ENCODE data around the gene ADD1. TPM values are rescaled to one million over a fixed set of nuclear protein-coding genes. Genes with fewer than 3 reads are reported as not detected.
"Not testable (repeated sequence)": the region's sequence is repeated elsewhere in the genome, so short reads cannot be mapped to it uniquely, and the experiment has no call there.

Gene ADD1
- total and polyA plus RNA-seq, 8 donors: 70.9 to 160 (median 92.0) TPM

DNA sequence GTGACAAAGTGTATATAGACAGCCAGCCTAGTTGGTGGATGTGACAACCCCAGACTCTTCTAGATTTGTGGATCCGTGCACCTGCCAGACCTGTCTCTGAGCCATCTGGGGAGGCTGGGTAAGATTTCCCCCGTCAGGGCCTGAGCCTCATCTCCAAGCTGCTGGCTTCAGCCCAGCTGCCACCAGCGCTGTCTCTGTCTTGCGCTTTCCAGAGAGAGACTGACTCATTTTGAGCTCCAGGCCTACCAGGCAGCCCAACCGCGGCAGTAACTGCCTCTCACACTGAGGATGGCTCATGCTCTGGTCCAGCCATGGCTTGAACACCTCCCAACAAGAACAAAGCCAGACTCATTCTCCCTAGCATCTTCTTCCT is 93.1 kb downstream of the ADD1 start:
- H3K36me3 ChIP-seq: peaks cover 0 to 25% (median 15%) of the 10 kb centered on the region in 3 donors
- no peak overlapping the region for H3K4me3 ChIP-seq
- FAIRE-seq (no peak), ATAC-seq (no peak), DNase-seq (peak in 5 of 6 donors; percentile 8 to 52 (median 31))
- H3K9me3 ChIP-seq: no peaks in the 10 kb centered on the region
- intact Hi-C loops (cut with DNase I): loop anchor here in 2 of 3 donors (10.0 kb wide), 1 partner anchor 172 kb away; no protein-coding TSS in a partner anchor
- 66 to 78% methylated on average over 6 of the region's 6 CpGs for WGBS, 2 donors
- H3K27me3 ChIP-seq: no peaks in the 10 kb centered on the region
- no peak overlapping the region for H3K27ac ChIP-seq
- TF ChIP-seq, protein P1, sequence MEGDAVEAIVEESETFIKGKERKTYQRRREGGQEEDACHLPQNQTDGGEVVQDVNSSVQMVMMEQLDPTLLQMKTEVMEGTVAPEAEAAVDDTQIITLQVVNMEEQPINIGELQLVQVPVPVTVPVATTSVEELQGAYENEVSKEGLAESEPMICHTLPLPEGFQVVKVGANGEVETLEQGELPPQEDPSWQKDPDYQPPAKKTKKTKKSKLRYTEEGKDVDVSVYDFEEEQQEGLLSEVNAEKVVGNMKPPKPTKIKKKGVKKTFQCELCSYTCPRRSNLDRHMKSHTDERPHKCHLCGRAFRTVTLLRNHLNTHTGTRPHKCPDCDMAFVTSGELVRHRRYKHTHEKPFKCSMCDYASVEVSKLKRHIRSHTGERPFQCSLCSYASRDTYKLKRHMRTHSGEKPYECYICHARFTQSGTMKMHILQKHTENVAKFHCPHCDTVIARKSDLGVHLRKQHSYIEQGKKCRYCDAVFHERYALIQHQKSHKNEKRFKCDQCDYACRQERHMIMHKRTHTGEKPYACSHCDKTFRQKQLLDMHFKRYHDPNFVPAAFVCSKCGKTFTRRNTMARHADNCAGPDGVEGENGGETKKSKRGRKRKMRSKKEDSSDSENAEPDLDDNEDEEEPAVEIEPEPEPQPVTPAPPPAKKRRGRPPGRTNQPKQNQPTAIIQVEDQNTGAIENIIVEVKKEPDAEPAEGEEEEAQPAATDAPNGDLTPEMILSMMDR (IDR thresholded peaks at IDR 0.05): no peak
- H3K4me1 ChIP-seq: peaks cover 0 to 11% (median 3%) of the 10 kb centered on the region in 3 donors

DNA sequence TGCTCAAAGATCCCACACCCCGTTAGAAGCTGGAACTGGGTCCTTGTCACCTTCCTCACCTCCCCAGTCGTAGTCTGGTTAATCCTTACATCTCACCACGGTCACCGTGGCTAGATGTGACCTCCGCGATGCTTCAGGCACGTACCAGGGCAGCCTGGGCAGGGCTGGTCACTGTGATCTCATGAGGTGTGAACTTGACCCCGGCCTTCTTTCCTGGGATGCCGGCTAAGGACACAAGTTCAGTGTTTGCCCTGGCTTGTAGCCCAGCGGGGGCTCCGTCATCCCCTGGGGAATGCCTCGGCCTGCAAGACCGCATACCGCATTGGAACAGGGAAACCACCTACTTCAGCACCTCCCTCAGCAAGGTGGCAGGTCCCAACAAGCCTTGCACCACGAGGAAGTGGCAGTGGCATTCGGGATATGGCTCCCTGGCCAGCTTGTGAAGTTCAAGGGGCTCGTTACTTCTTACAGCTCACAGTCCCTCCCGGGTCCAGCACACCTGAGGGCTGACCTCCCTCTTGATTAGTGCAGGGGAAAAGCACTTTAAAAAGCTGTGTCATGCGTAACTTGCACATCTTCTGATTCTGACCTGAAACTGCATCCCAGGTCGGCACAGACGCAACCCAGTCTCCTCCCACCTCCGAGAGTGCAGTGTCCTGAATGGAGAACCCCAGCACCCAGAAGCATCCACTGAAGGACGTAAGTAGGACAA is 93.7 kb downstream of the ADD1 start:
- WGBS, 2 donors: 57 to 66% methylated on average over 23 of the region's 23 CpGs
- Histone ChIP-seq H3K4me1 (peaks cover 0 to 11% (median 3%) of the 10 kb centered on the region in 3 donors), H3K27ac (no peak overlapping the region), H3K36me3 (peaks cover 0 to 30% (median 15%) of the 10 kb centered on the region in 3 donors), H3K9me3 (no peaks in the 10 kb centered on the region), H3K27me3 (no peaks in the 10 kb centered on the region), H3K4me3 (no peak overlapping the region)
- ATAC-seq (peak in 1 of 4 donors; percentile 10), FAIRE-seq (no peak), DNase-seq (peak; percentile 3 to 74 (median 31))
- TF ChIP-seq, protein P1 (IDR thresholded peaks at IDR 0.05): no peak
- intact Hi-C loops (cut with DNase I): loop anchor here in 2 of 3 donors (10.0 kb wide), 1 partner anchor 173 kb away; no protein-coding TSS in a partner anchor

DNA sequence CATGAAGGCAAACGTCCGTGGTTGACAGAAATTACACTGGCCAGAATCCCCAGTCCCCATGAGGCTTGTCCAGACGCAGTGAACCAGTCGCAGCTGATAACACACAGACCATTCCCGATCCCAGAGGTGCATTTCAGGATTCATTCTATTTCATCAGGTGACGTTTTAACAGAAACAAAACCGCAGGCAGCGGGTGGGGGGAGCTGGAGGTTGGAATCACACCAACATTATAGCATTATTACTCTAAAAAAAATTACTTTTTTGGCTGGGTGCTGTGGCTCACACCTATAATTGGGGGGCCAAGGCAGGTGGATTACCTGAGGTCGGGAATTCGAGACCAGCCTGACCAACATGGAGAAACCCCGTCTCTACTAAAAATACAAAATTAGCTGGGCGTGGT is 94.3 kb downstream of the ADD1 start:
- 69 to 70% methylated on average over 12 of the region's 12 CpGs for WGBS, 2 donors
- DNase-seq (peak in 4 of 6 donors; percentile 3 to 28 (median 8)), FAIRE-seq (no peak), ATAC-seq (no peak)
- Histone ChIP-seq H3K4me1 (peaks cover 0 to 11% (median 3%) of the 10 kb centered on the region in 3 donors), H3K9me3 (no peaks in the 10 kb centered on the region), H3K36me3 (peaks cover 0 to 36% (median 15%) of the 10 kb centered on the region in 3 donors), H3K27me3 (no peaks in the 10 kb centered on the region), H3K27ac (no peak overlapping the region), H3K4me3 (no peak overlapping the region)
- TF ChIP-seq, protein P1 (IDR thresholded peaks at IDR 0.05): no peak
- intact Hi-C loops (cut with DNase I): loop anchor here in 2 of 3 donors (10.0 kb wide), 1 partner anchor 173 kb away; no protein-coding TSS in a partner anchor

DNA sequence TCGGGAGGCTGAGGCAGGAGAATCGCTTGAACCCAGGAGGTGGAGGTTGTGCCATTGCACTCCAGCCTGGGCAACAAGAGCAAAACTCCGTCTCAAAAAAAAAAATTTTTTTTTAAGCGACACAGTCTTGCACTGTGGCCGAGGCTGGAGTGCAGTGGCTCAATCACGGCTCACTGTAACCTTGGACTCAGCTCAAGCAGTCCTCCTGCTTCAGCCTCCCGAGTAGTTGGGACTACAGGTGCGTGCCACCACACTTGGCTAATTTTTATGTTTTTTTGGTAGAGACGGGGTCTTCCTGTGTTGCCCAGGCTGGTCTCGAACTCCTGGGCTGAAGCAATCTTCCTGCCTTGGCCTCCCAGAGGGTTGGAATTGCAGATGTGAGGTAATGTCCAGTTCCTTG is 94.8 kb downstream of the ADD1 start:
- H3K27me3 ChIP-seq, FAIRE-seq, H3K27ac ChIP-seq, H3K9me3 ChIP-seq, ATAC-seq, H3K4me3 ChIP-seq: not testable (repeated sequence)
- whole genome bisulfite sequencing, 2 donors: 93 to 96% methylated on average over 10 of the region's 10 CpGs
- intact Hi-C loops (cut with DNase I): loop anchor here in 2 of 3 donors (10.0 kb wide), 1 partner anchor 174 kb away; no protein-coding TSS in a partner anchor
- H3K36me3 ChIP-seq: peaks cover 0 to 39% (median 15%) of the 10 kb centered on the region in 3 donors
- peaks cover 0 to 11% (median 3%) of the 10 kb centered on the region in 3 donors for H3K4me1 ChIP-seq
- peak in 5 of 6 donors; percentile 1 to 20 (median 11) for DNase-seq

DNA sequence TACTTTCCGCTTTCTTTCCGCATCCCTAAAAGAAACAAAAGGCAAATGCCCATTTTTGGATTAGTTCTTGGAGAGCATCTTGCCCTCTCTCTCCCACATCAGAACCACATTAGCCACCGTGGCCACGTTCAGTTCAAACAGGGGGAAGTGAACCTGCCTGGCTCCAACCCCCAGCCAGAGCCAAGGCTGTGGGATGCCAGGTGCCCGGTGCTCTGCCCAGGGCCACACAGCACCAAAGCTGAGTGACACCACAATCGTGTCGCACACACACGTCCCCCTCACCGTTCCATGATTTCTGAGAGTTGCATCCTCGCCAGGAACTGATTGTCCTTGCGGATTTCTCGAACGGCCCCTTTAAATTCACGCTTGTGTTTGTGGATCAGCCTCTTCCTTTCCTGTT is 95.3 kb downstream of the ADD1 start:
- intact Hi-C loops (cut with DNase I): loop anchor here in 2 of 3 donors (10.0 kb wide), 1 partner anchor 174 kb away; no protein-coding TSS in a partner anchor
- DNase-seq (peak in 5 of 6 donors; percentile 3 to 26 (median 15)), ATAC-seq (no peak), FAIRE-seq (no peak)
- Histone ChIP-seq H3K27me3 (no peaks in the 10 kb centered on the region), H3K36me3 (peaks cover 0 to 44% (median 19%) of the 10 kb centered on the region in 3 donors), H3K4me3 (no peak overlapping the region), H3K4me1 (peaks cover 0 to 8% (median 3%) of the 10 kb centered on the region in 3 donors), H3K9me3 (no peaks in the 10 kb centered on the region), H3K27ac (no peak overlapping the region)
- TF ChIP-seq, protein P1 (IDR thresholded peaks at IDR 0.05): no peak
- WGBS, 2 donors: 92% methylated on average over 14 of the region's 14 CpGs
